Endodermal cell (in vitro differentiated cells): ENCODE measurements around the gene GFOD1. TPM values are rescaled to one million over a fixed set of nuclear protein-coding genes. Genes with fewer than 3 reads are reported as not detected.

Experiments
- DNase-seq: peaks from one replicate; pipeline ENCODE4 v3.0.0-alpha.2; 2017
- H3K27ac ChIP-seq: 2 replicates; pipeline ENCODE4 v1.5.1; 2013; ENCODE audit warnings: mild to moderate bottlenecking, low read depth, low read length, moderate library complexity
- H3K27me3 ChIP-seq: 2 replicates; pipeline ENCODE4 v1.6.1; 2013; ENCODE audit warnings: mild to moderate bottlenecking, low read length, moderate library complexity; ENCODE audit not compliant: insufficient read depth, control insufficient read depth, poor library complexity, severe bottlenecking
- H3K36me3 ChIP-seq: 2 replicates; pipeline ENCODE4 v1.7.0; 2013; ENCODE audit warnings: mild to moderate bottlenecking, low read length, moderate library complexity; ENCODE audit not compliant: control insufficient read depth, insufficient read depth
- H3K4me1 ChIP-seq: one replicate; pipeline ENCODE4 v1.7.0; 2013; ENCODE audit warnings: low read length; ENCODE audit not compliant: control insufficient read depth, insufficient read depth
- H3K4me3 ChIP-seq: 2 replicates; pipeline ENCODE4 v1.5.1; 2013; ENCODE audit warnings: mild to moderate bottlenecking, low read length, moderate library complexity
- H3K9ac ChIP-seq: 2 replicates; pipeline ENCODE4 v1.6.1; 2013; ENCODE audit warnings: mild to moderate bottlenecking, low read length, moderate library complexity; ENCODE audit not compliant: poor library complexity, severe bottlenecking; ENCODE audit errors: extremely low read depth
- H3K9me3 ChIP-seq: 2 replicates; pipeline ENCODE4 v1.6.1; 2013; ENCODE audit warnings: mild to moderate bottlenecking, low read length, moderate library complexity; ENCODE audit not compliant: control insufficient read depth
- H3K27ac Mint-ChIP-seq: 2 replicates; pipeline ENCODE4 v1.8.0; 2020; ENCODE audit warnings: mixed read lengths
- H3K27me3 Mint-ChIP-seq: 2 replicates; pipeline ENCODE4 v1.8.0; 2021; ENCODE audit warnings: mild to moderate bottlenecking, mixed read lengths; ENCODE audit not compliant: insufficient read depth
- H3K36me3 Mint-ChIP-seq: 2 replicates; pipeline ENCODE4 v1.8.0; 2020; ENCODE audit warnings: low read depth, mixed read lengths
- H3K4me1 Mint-ChIP-seq: 2 replicates; pipeline ENCODE4 v1.8.0; 2020; ENCODE audit warnings: mixed read lengths
- H3K4me3 Mint-ChIP-seq: 2 replicates; pipeline ENCODE4 v1.8.0; 2020; ENCODE audit warnings: mild to moderate bottlenecking, moderate library complexity, mixed read lengths
- H3K9me3 Mint-ChIP-seq: 2 replicates; pipeline ENCODE4 v1.8.0; 2020; ENCODE audit warnings: mild to moderate bottlenecking, mixed read lengths
- CTCF ChIP-seq: fragments of 200-600 bp; sonication (generic); conservative IDR thresholded peaks from 2 replicates; pipeline ENCODE4 v1.5.0; 2021; ENCODE audit warnings: antibody characterized with exemption, mild to moderate bottlenecking
- WGBS, 2 experiments: methylation state at CpG; one replicate each; pipeline versions ENCODE4 v1.1.5 to v1.1.7; 2013; ENCODE audit warnings: missing lambda C conversion rate in 2 of 2, mixed read lengths in 1 of 2; ENCODE audit not compliant: insufficient coverage in 1 of 2, insufficient read length in 1 of 2; 5-methylcytosine and 5-hydroxymethylcytosine counted together
- total RNA-seq, 2 donors: library from RNA; stranded (reverse); fragmentation: NEBNext Ultra II Directional in 1 of 2; extraction: Animal tissue kit (Norgen Biotek cat#: 25700) in 1 of 2; gene quantifications; 2 replicates in 1 of 2; 3 replicates in 1 of 2; pipeline ENCODE4 v1.2.1, GENCODE V29; 2021

Gene GFOD1
- total RNA-seq, 2 donors from 2014 or later: 0.71 to 1.9 TPM

- Histone ChIP-seq H3K4me3 (no peak overlapping the region), H3K27me3 (no peaks in the 10 kb centered on the region), H3K4me1 (peaks cover 12% of the 10 kb centered on the region), H3K36me3 (no peaks in the 10 kb centered on the region), H3K9me3 (no peaks in the 10 kb centered on the region), H3K27ac (no peak overlapping the region), H3K9ac (no peak overlapping the region)
- DNase-seq: no peak
- no peak for TF ChIP-seq CTCF
- H3K4me3 Mint-ChIP-seq: no peak overlapping the region
- H3K9me3 Mint-ChIP-seq: no peaks in the 10 kb centered on the region
- peaks cover 2% of the 10 kb centered on the region for H3K27me3 Mint-ChIP-seq
- peaks cover 27% of the 10 kb centered on the region for H3K4me1 Mint-ChIP-seq
- no peak overlapping the region for H3K27ac Mint-ChIP-seq
- WGBS, 2 experiments: 90 to 94% methylated on average over 2 to 6 of the region's 6 CpGs
- H3K36me3 Mint-ChIP-seq: no peaks in the 10 kb centered on the region
These were observed 67.1 kb downstream of the GFOD1 start for GRCh38 chr6:13420269-13420668.

GRCh38 chr6:13419422-13420195 is 67.8 kb downstream of the GFOD1 start:
- Mint-ChIP-seq H3K4me3 (no peak overlapping the region), H3K4me1 (peaks cover 27% of the 10 kb centered on the region), H3K9me3 (no peaks in the 10 kb centered on the region), H3K27ac (no peak overlapping the region), H3K36me3 (no peaks in the 10 kb centered on the region), H3K27me3 (peaks cover 2% of the 10 kb centered on the region)
- WGBS, 2 experiments: 89 to 90% methylated on average over 22 to 26 of the region's 26 CpGs
- Histone ChIP-seq H3K9me3 (no peaks in the 10 kb centered on the region), H3K27me3 (no peaks in the 10 kb centered on the region), H3K4me1 (peaks cover 12% of the 10 kb centered on the region), H3K9ac (no peak overlapping the region), H3K27ac (no peak overlapping the region), H3K4me3 (no peak overlapping the region), H3K36me3 (no peaks in the 10 kb centered on the region)
- DNase-seq: no peak
- TF ChIP-seq CTCF: no peak

GRCh38 chr6:13418844-13419243 is 68.6 kb downstream of the GFOD1 start:
- no peak for TF ChIP-seq CTCF
- H3K36me3 Mint-ChIP-seq: no peaks in the 10 kb centered on the region
- 94 to 97% methylated on average over 5 of the region's 5 CpGs for WGBS, 2 experiments
- H3K27me3 ChIP-seq: no peaks in the 10 kb centered on the region
- no peak overlapping the region for H3K27ac Mint-ChIP-seq
- no peak overlapping the region for H3K9ac ChIP-seq
- no peaks in the 10 kb centered on the region for H3K36me3 ChIP-seq
- H3K4me1 Mint-ChIP-seq: peaks cover 31% of the 10 kb centered on the region
- no peak overlapping the region for H3K27ac ChIP-seq
- no peak overlapping the region for H3K4me3 Mint-ChIP-seq
- H3K27me3 Mint-ChIP-seq: peaks cover 2% of the 10 kb centered on the region
- H3K4me1 ChIP-seq: peaks cover 12% of the 10 kb centered on the region
- H3K9me3 Mint-ChIP-seq: no peaks in the 10 kb centered on the region
- no peak overlapping the region for H3K4me3 ChIP-seq
- H3K9me3 ChIP-seq: no peaks in the 10 kb centered on the region
- no peak for DNase-seq
